Hematopoietic multipotent progenitor cell treated with erythropoietin and hydrocortisone succinate and interleukin-3 and kit ligand, for 8 days (in vitro differentiated cells): ENCODE results near the gene CTIF.

Experiments
- DNase-seq: peaks from one replicate; pipeline ENCODE4 v3.0.0-alpha.2; 2015

CTIF gene

GRCh38 chr18:48623468-48624235, 84.8 kb downstream of the CTIF start:
- DNase-seq, result no peak

GRCh38 chr18:48624856-48625255, 86.0 kb downstream of the CTIF start:
- DNase-seq, result no peak

GRCh38 chr18:48627216-48627615, 88.4 kb downstream of the CTIF start:
- no peak for DNase-seq

GRCh38 chr18:48629730-48630324, 91.0 kb downstream of the CTIF start:
- DNase-seq, result no peak

GRCh38 chr18:48631851-48632250, 93.0 kb downstream of the CTIF start:
- DNase-seq, result no peak

GRCh38 chr18:48632676-48633257, 93.9 kb downstream of the CTIF start:
- DNase-seq, result no peak

- no peak for DNase-seq
These were observed 95.7 kb downstream of the CTIF start for GRCh38 chr18:48634491-48634890.

- DNase-seq, result no peak
These were observed 96.1 kb downstream of the CTIF start for GRCh38 chr18:48634975-48635374.

- no peak for DNase-seq
These were observed 97.0 kb downstream of the CTIF start for GRCh38 chr18:48635806-48636205.

GRCh38 chr18:48636436-48636835, 97.6 kb downstream of the CTIF start:
- no peak for DNase-seq

GRCh38 chr18:48637081-48637990, 98.5 kb downstream of the CTIF start:
- DNase-seq, result no peak

- no peak for DNase-seq
These were observed 99.6 kb downstream of the CTIF start for GRCh38 chr18:48638451-48638850.

GRCh38 chr18:48638896-48639771, 100.3 kb downstream of the CTIF start:
- no peak for DNase-seq

- DNase-seq, result peak; percentile 25
These were observed 101.1 kb downstream of the CTIF start for GRCh38 chr18:48639772-48640432.

- DNase-seq, result no peak
These were observed 101.9 kb downstream of the CTIF start for GRCh38 chr18:48640566-48641270.

- no peak for DNase-seq
These were observed 103.2 kb downstream of the CTIF start for GRCh38 chr18:48641981-48642380.

- DNase-seq, result no peak
These were observed 103.7 kb downstream of the CTIF start for GRCh38 chr18:48642503-48642902.

GRCh38 chr18:48643262-48643661, 104.4 kb downstream of the CTIF start:
- no peak for DNase-seq

- no peak for DNase-seq
These were observed 105.2 kb downstream of the CTIF start for GRCh38 chr18:48644029-48644428.

GRCh38 chr18:48645427-48646002, 106.7 kb downstream of the CTIF start:
- no peak for DNase-seq

- no peak for DNase-seq
These were observed 108.1 kb downstream of the CTIF start for GRCh38 chr18:48646976-48647375.
